GM21526 (cell line): Measurements from ENCODE around the gene IL10.
"Not testable (repeated sequence)": the region's sequence is repeated elsewhere in the genome, so short reads cannot be mapped to it uniquely, and the experiment has no call there.

ENCODE experiments used
- ATAC-seq: cut with Tn5 transposase; IDR thresholded peaks from one replicate; pipeline ENCODE4 v1.9.1; 2021; ENCODE audit warnings: moderate library complexity; ENCODE audit not compliant: unreplicated experiment, low FRiP score

Gene IL10

GRCh38 chr1:206768472-206769303 is 3.6 kb downstream of the IL10 start:
- ATAC-seq: peak; percentile 7

- ATAC-seq: peak; percentile 36
Observed at GRCh38 chr1:206766251-206766856, 5.9 kb downstream of the IL10 start.

- ATAC-seq: not testable (repeated sequence)
Observed at GRCh38 chr1:206765771-206766170, 6.5 kb downstream of the IL10 start.

GRCh38 chr1:206762741-206763364 is 9.4 kb downstream of the IL10 start:
- ATAC-seq: not testable (repeated sequence)

GRCh38 chr1:206761159-206761768 is 11.0 kb downstream of the IL10 start:
- ATAC-seq: no peak

GRCh38 chr1:206760590-206760989 is 11.7 kb downstream of the IL10 start:
- no peak for ATAC-seq

- no peak for ATAC-seq
Observed at GRCh38 chr1:206757524-206758266, 14.6 kb downstream of the IL10 start.

GRCh38 chr1:206754011-206754410 is 18.3 kb downstream of the IL10 start:
- ATAC-seq: no peak

GRCh38 chr1:206753141-206753540 is 19.2 kb downstream of the IL10 start:
- ATAC-seq: no peak

- ATAC-seq: no peak
Observed at GRCh38 chr1:206752481-206752880, 19.8 kb downstream of the IL10 start.

GRCh38 chr1:206751891-206752290 is 20.4 kb downstream of the IL10 start:
- ATAC-seq: no peak

GRCh38 chr1:206748348-206749030 is 23.8 kb downstream of the IL10 start:
- ATAC-seq: no peak

- no peak for ATAC-seq
Observed at GRCh38 chr1:206745301-206745700, 27.0 kb downstream of the IL10 start.

GRCh38 chr1:206744683-206745082 is 27.6 kb downstream of the IL10 start:
- no peak for ATAC-seq

- no peak for ATAC-seq
Observed at GRCh38 chr1:206742719-206743383, 29.4 kb downstream of the IL10 start.

GRCh38 chr1:206741142-206741701 is 31.1 kb downstream of the IL10 start:
- ATAC-seq: no peak

GRCh38 chr1:206739411-206740076 is 32.8 kb downstream of the IL10 start:
- ATAC-seq: peak; percentile 78
